BLaER1 treated with 17β-estradiol and CSF1 and Interleukin-3, amounts not matched to agents 10 nM and 100 nM (cell line): Measurements from ENCODE around the gene NT5DC2.

Experiments
- H3K27ac ChIP-seq, 11 experiments: shearing (Covaris generic); formaldehyde crosslinking; 2 replicates each; pipeline ENCODE4 v1.8.1; 2022
- H3K27me3 ChIP-seq, 11 experiments: shearing (Covaris generic); formaldehyde crosslinking; 2 replicates each; pipeline ENCODE4 v1.8.1; 2022
- H3K36me3 ChIP-seq, 11 experiments: shearing (Covaris generic); formaldehyde crosslinking; 2 replicates each; pipeline ENCODE4 v1.8.1; 2022
- H3K4me1 ChIP-seq, 10 experiments: shearing (Covaris generic); formaldehyde crosslinking; 2 replicates each; pipeline ENCODE4 v1.8.1; 2022
- H3K4me2 ChIP-seq, 11 experiments: shearing (Covaris generic); formaldehyde crosslinking; 2 replicates each; pipeline ENCODE4 v1.8.1; 2022
- H3K4me3 ChIP-seq, 10 experiments: shearing (Covaris generic); formaldehyde crosslinking; 2 replicates each; pipeline ENCODE4 v1.8.1; 2022
- H3K9ac ChIP-seq, 11 experiments: shearing (Covaris generic); formaldehyde crosslinking; 2 replicates each; pipeline ENCODE4 v1.8.1; 2022
- H3K9me3 ChIP-seq, 11 experiments: shearing (Covaris generic); formaldehyde crosslinking; replicated peaks in 1 of 11; 2 replicates each; pipeline ENCODE4 v1.8.1; 2022
- H4K20me1 ChIP-seq, 11 experiments: shearing (Covaris generic); formaldehyde crosslinking; 2 replicates each; pipeline ENCODE4 v1.8.1; 2022
- Cebpa-rat ChIP-seq, 11 experiments: shearing (Covaris generic); IDR thresholded peaks; 2 replicates each; pipeline ENCODE4 v1.8.1; 2022

NT5DC2 gene

DNA sequence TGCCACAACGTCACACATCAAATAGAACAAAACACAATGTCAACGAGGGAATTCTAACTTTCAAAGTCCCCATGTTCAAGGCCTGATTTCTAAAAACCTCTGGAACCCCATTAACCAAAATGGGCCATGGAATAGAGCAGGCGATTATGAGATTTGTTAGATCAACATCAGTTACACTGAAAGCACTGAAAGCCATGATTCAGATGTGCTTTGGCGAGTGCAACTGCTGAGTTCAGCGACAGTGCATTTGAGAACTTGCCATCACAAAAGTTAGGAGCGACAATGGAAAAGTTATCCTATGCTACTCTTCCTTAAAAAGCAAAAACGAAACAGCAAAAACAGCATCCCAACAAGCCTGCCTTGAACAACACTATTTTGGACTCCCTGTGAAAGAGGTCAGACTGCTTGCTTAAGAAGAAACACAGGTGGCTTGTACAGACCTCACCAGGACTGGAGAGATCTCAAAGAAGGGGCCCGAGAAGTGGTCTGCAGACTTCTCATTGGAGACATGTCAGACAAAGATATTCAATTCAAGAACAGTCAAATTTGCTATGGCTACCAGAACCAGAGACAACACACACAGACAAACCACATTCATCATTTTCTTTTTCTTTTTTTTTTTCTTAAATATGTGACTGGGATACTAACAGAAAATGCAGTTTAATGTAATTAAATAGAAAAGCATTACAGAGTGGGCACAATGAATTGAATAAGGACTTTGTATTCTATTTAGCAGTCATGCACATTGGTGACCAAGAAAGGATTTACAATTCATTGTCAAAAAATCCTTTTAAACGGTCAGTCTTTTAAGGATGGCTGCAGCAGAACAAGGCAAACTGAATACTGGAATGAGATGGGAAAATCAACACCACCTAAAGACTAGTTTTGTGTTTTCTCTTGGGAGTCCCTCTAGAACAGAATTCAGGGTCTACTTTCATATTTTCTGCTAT lies 23.6 kb upstream of the NT5DC2 start:
- H3K36me3 ChIP-seq, result peaks cover 98 to 100% (median 99%) of the 10 kb centered on the region in 11 experiments

DNA sequence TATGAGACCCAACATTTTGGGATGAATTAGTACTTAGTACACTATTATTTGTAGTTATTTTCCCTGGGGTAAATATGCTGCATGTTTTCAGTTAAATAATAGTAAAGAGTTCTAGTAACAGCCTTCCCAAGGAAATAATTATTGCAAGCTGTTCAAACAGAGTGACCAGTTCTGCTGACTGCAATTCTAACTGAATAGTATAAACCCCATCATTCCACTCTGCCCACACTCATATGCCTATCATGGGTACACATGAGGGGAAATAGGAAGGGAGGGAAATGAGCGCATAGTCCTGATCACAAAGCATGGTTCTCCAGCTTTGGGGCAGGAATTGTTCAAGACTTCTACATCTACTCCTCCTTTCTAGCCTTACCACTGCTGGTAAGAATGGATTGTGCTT lies 21.4 kb upstream of the NT5DC2 start:
- H3K36me3 ChIP-seq, result peaks cover 98 to 100% (median 99%) of the 10 kb centered on the region in 11 experiments
- H4K20me1 ChIP-seq, result peaks cover 12 to 94% (median 71%) of the 10 kb centered on the region in 11 experiments; a peak in 19 of 22 replicates
- H3K27ac ChIP-seq, result no peak overlapping the region

More for the DNA sequence above, 23.6 kb upstream of the NT5DC2 start:
- Histone ChIP-seq H3K4me3 (no peak overlapping the region), H3K9ac (no peak overlapping the region), H3K27me3 (no peaks in the 10 kb centered on the region), H3K4me1 (peaks cover 0 to 8% (median 0%) of the 10 kb centered on the region in 10 experiments; a peak in 5 of 20 replicates), H3K4me2 (no peak overlapping the region), H3K27ac (no peak overlapping the region), H4K20me1 (peaks cover 6 to 71% (median 49%) of the 10 kb centered on the region in 11 experiments; a peak in 19 of 22 replicates), H3K9me3 (no peaks in the 10 kb centered on the region)
- TF ChIP-seq Cebpa-rat (IDR thresholded peaks at IDR 0.05), result no peak

DNA sequence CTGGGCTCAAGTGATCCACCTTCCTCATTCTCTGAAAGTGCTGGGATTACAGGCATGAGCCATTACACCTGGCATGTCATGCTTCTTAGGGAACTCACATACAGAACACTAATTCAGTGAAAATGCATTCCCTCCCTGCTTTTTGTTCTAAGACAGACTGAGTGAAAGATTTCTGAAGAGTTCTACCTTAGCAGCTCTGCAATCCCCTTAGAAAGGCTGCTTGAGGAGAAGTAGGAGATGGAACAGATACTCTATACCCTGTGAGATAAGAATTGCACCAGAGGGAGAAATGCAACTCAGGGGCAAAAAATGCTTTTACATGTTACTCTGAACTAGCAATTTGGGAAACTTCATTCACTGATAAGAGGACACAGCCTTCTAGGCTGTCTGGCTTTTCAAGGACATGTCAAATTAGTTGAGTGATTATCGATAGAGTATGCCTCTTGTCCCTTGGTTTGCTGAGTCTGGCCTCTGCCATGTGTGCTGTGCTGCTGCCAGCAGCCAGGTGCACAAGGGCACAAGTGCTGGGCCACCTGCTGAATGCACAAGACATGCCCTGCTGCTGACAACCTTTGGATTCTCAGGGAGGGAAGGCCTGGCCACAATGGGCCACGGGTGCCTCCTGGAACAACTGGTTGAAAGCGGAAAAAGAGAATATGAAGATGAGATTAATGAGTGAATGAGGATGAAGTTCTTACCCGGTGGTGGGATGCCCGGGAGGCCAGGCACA lies 20.5 kb upstream of the NT5DC2 start:
- H3K9ac ChIP-seq, result no peak overlapping the region
- H3K27me3 ChIP-seq, result no peaks in the 10 kb centered on the region
- H3K27ac ChIP-seq, result no peak overlapping the region
- peaks cover 12 to 100% (median 78%) of the 10 kb centered on the region in 11 experiments; a peak in 19 of 22 replicates for H4K20me1 ChIP-seq
- no peaks in the 10 kb centered on the region for H3K9me3 ChIP-seq
- H3K4me3 ChIP-seq, result no peak overlapping the region
- peaks cover 98 to 100% (median 99%) of the 10 kb centered on the region in 11 experiments for H3K36me3 ChIP-seq
- H3K4me1 ChIP-seq, result peaks cover 0 to 28% (median 0%) of the 10 kb centered on the region in 10 experiments; a peak in 5 of 20 replicates
- no peak for TF ChIP-seq Cebpa-rat (IDR thresholded peaks at IDR 0.05)
- H3K4me2 ChIP-seq, result no peak overlapping the region

More for the DNA sequence above, 21.4 kb upstream of the NT5DC2 start:
- H3K4me1 ChIP-seq, result peaks cover 0 to 28% (median 0%) of the 10 kb centered on the region in 10 experiments; a peak in 5 of 20 replicates
- no peak overlapping the region for H3K4me3 ChIP-seq
- TF ChIP-seq Cebpa-rat (IDR thresholded peaks at IDR 0.05), result no peak
- no peaks in the 10 kb centered on the region for H3K27me3 ChIP-seq
- H3K9me3 ChIP-seq, result no peaks in the 10 kb centered on the region
- no peak overlapping the region for H3K9ac ChIP-seq
- H3K4me2 ChIP-seq, result no peak overlapping the region

DNA sequence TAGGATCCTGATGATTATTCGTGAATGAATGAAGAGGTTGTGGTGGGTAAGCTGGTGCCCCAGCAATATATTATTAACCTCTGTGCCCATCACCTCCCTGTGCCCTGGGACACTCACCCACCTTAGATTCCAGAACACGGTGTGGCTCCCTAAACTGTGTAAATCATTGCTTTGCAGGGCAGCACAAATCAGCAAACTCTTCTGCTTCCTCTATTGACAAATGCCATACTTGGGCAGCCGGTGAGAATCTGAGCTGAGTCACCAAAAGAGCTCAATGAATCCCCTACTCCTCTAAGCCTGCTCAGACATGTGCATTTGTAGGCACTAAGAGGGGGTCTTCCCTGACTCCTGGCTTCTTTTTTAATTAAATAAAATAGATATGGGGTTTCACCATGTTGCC lies 18.4 kb upstream of the NT5DC2 start:
- no peak overlapping the region for H3K4me3 ChIP-seq

DNA sequence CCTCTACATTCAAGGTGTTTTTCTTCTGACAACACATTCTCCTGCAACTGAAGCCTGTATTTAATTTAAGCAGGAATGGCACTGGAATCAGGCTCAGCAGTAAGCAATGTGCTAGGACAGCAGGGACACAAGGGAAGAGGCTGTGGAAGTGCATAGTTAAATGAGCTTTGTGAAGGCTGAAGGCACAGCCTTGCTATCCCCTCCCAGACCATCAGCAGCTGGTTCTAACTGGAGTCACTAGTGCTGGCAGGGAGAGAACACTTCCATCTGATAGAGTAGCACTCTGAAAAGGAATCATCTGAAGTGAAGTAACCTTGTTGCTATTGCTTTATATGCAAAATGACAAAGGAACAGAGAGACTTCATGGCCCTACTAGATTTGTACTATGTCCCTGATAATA lies 17.5 kb upstream of the NT5DC2 start:
- Histone ChIP-seq H3K36me3 (peaks cover 97 to 100% (median 99%) of the 10 kb centered on the region in 11 experiments), H3K4me3 (no peak overlapping the region), H4K20me1 (peaks cover 15 to 100% (median 87%) of the 10 kb centered on the region in 11 experiments; a peak in 19 of 22 replicates), H3K27me3 (no peaks in the 10 kb centered on the region), H3K9me3 (no peaks in the 10 kb centered on the region), H3K4me2 (no peak overlapping the region; a peak in 1 of 22 replicates), H3K4me1 (peaks cover 0 to 28% (median 0%) of the 10 kb centered on the region in 10 experiments; a peak in 5 of 20 replicates), H3K9ac (peak overlapping the region in 1 of 11 experiments; percentile 40; a peak in 3 of 22 replicates), H3K27ac (no peak overlapping the region)
- no peak for TF ChIP-seq Cebpa-rat (IDR thresholded peaks at IDR 0.05)

More for the DNA sequence above, 18.4 kb upstream of the NT5DC2 start:
- H3K9me3 ChIP-seq, result no peaks in the 10 kb centered on the region
- H3K9ac ChIP-seq, result peak overlapping the region in 1 of 11 experiments; percentile 40; a peak in 1 of 22 replicates
- no peak overlapping the region for H3K27ac ChIP-seq
- TF ChIP-seq Cebpa-rat (IDR thresholded peaks at IDR 0.05), result no peak
- H4K20me1 ChIP-seq, result peaks cover 12 to 100% (median 82%) of the 10 kb centered on the region in 11 experiments; a peak in 19 of 22 replicates
- H3K4me1 ChIP-seq, result peaks cover 0 to 28% (median 0%) of the 10 kb centered on the region in 10 experiments; a peak in 5 of 20 replicates
- peaks cover 98 to 100% (median 99%) of the 10 kb centered on the region in 11 experiments for H3K36me3 ChIP-seq
- H3K27me3 ChIP-seq, result no peaks in the 10 kb centered on the region
- H3K4me2 ChIP-seq, result peak overlapping the region in 1 of 11 experiments; percentile 1; a peak in 1 of 22 replicates

DNA sequence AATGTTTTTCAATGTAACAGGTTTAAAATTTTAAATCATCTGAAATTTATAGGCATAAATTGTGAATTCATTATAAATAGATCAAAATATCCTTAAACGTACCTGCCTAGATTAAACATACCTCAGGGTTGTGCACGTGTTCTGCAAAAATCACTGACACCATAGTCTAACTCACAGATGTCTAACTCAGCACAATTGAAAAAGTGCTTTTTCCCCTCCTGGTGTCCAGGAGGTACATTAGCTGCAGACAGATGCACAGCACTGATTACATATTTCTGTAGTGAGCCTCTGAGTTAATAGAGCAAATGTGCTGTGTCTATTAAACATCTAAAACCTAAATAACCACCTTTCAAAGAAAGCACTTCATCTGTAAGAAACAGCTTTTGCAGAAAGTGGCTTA lies 13.5 kb upstream of the NT5DC2 start:
- peaks cover 17 to 100% (median 89%) of the 10 kb centered on the region in 11 experiments; a peak in 20 of 22 replicates for H4K20me1 ChIP-seq
- no peak overlapping the region for H3K4me2 ChIP-seq
- no peak overlapping the region for H3K4me3 ChIP-seq
- H3K9ac ChIP-seq, result no peak overlapping the region
- no peak overlapping the region for H3K27ac ChIP-seq
- H3K4me1 ChIP-seq, result peaks cover 0 to 32% (median 0%) of the 10 kb centered on the region in 10 experiments; a peak in 5 of 20 replicates
- peaks cover 89 to 100% (median 97%) of the 10 kb centered on the region in 11 experiments for H3K36me3 ChIP-seq
- no peak for TF ChIP-seq Cebpa-rat (IDR thresholded peaks at IDR 0.05)
- no peaks in the 10 kb centered on the region for H3K27me3 ChIP-seq
- H3K9me3 ChIP-seq, result no peaks in the 10 kb centered on the region

DNA sequence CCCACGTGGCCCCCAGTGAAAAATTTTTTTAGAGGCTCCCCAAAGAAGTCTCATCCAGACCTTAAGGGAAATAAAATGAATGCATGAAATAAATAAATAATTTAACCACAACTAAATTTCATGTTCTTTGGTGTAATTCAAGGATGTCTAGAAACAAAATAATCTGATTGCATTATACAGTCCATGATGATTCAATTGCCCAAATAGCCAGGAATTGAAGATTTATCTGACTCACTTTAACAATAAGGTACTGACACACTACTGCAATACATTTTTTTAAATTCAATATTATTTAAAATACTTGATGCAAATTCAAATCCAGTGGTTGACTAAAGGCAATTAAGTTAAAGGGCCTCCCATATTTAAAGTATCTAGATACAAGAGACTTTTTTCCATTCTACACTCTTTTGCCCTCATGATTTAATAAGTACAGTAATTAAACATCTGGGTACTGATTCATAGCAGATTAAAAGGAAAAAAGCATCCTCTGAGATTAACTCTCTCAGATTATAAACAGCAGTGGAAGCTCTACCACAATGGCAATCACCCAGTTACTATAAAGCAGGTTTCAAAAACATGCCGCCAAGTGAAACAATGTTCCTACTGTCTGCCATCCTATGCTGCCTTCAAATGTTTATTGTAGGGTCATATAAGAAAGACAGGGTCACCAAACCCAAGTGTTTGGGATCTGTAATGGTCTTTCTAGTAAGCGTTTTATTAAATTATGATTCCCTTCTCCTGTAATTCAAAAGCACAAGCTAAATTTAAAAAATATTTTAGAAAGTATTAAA lies 12.6 kb upstream of the NT5DC2 start:
- H3K27ac ChIP-seq, result no peak overlapping the region
- peaks cover 89 to 100% (median 97%) of the 10 kb centered on the region in 11 experiments for H3K36me3 ChIP-seq
- peaks cover 13 to 100% (median 89%) of the 10 kb centered on the region in 11 experiments; a peak in 20 of 22 replicates for H4K20me1 ChIP-seq

DNA sequence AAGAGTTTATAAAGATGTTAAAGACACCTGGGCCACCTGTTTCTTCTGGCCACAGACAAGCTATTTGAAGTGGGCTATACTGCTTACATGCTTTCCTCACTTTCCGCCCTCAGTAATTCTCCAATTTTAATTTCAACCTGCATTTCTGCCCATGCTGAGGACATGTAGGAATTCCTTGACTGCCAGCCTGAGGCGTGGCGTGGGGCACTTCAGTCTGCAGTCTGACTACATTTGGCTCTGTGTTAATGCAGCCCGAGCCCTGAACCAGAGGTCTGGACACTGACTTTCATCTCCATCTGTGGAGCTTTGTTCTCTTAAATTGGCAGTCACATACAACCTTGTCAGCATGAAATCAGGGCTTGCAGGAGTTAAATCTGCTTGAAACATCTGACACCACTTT lies 11.3 kb upstream of the NT5DC2 start:
- peaks cover 25 to 100% (median 89%) of the 10 kb centered on the region in 11 experiments for H4K20me1 ChIP-seq
- peaks cover 0 to 35% (median 2%) of the 10 kb centered on the region in 10 experiments; a peak in 15 of 20 replicates for H3K4me1 ChIP-seq
- H3K9ac ChIP-seq, result no peak overlapping the region
- TF ChIP-seq Cebpa-rat (IDR thresholded peaks at IDR 0.05), result no peak
- no peak overlapping the region for H3K27ac ChIP-seq
- H3K27me3 ChIP-seq, result no peaks in the 10 kb centered on the region
- no peaks in the 10 kb centered on the region for H3K9me3 ChIP-seq
- H3K4me2 ChIP-seq, result no peak overlapping the region
- peaks cover 88 to 100% (median 97%) of the 10 kb centered on the region in 11 experiments for H3K36me3 ChIP-seq
- no peak overlapping the region for H3K4me3 ChIP-seq

More for the DNA sequence above, 12.6 kb upstream of the NT5DC2 start:
- Histone ChIP-seq H3K9ac (no peak overlapping the region), H3K27me3 (no peaks in the 10 kb centered on the region), H3K4me2 (no peak overlapping the region), H3K9me3 (no peaks in the 10 kb centered on the region), H3K4me3 (no peak overlapping the region), H3K4me1 (peaks cover 0 to 32% (median 0%) of the 10 kb centered on the region in 10 experiments; a peak in 5 of 20 replicates)
- no peak for TF ChIP-seq Cebpa-rat (IDR thresholded peaks at IDR 0.05)
